ENCODE measurements around the gene LRFN2.

- TF ChIP-seq POLR2A (IDR thresholded peaks at IDR 0.05; ENCODE audit: low read depth, low read length) (no peak), TAF1 (IDR thresholded peaks at IDR 0.05; ENCODE audit: low read depth, low read length) (no peak)
These were observed 47.3 kb upstream of the LRFN2 start for GRCh38 chr6:40634429-40634828.

Data from GM12891 (cell line).